Right lobe of liver (tissue), 6 donors: ENCODE results near the gene GYG2. TPM values are rescaled to one million over a fixed set of nuclear protein-coding genes. Genes with fewer than 3 reads are reported as not detected.

Source experiments
- ATAC-seq, 4 donors: fragments of 200-7000 bp; cut with Tn5 transposase; one replicate each; pipeline ENCODE4 v1.9.1; 2020; ENCODE audit warnings: mild to moderate bottlenecking in 4 of 4, moderate library complexity in 4 of 4
- DNase-seq, 3 donors: peaks; one replicate each; pipeline ENCODE4 v3.0.0-alpha.2; 2020
- H3K27ac ChIP-seq, 3 donors: fragments of 200-600 bp; one replicate each; pipeline ENCODE4 v1.8.0; 2022
- H3K27me3 ChIP-seq, 2 donors: fragments of 200-600 bp; one replicate each; pipeline ENCODE4 v1.8.0; 2022
- H3K36me3 ChIP-seq, 4 donors: fragments of 200-600 bp; sonication (generic) in 1 of 4; one replicate each; pipeline versions ENCODE4 v1.5.1 to v1.8.0; 2017 to 2022; ENCODE audit warnings: control low read depth in 1 of 4
- H3K4me1 ChIP-seq, 4 donors: fragments of 200-600 bp; sonication (generic) in 1 of 4; one replicate each; pipeline versions ENCODE4 v1.5.1 to v1.8.0; 2017 to 2022; ENCODE audit warnings: control low read depth in 1 of 4
- H3K4me3 ChIP-seq, 3 donors: fragments of 200-600 bp; one replicate each; pipeline ENCODE4 v1.8.0; 2022
- H3K9me3 ChIP-seq, 4 donors: fragments of 200-600 bp; sonication (generic) in 1 of 4; one replicate each; pipeline versions ENCODE4 v1.5.1 to v1.8.0; 2017 to 2022; ENCODE audit warnings: control low read depth in 1 of 4
- POLR2A ChIP-seq: fragments of 450-650 bp; IDR thresholded peaks from one replicate; pipeline ENCODE4 v1.6.1; 2017; ENCODE audit warnings: antibody characterized with exemption, mild to moderate bottlenecking
- WGBS: methylation state at CpG from one replicate; pipeline ENCODE4 v1.1.6; 2018; ENCODE audit warnings: low coverage, low lambda C conversion rate; ENCODE audit not compliant: insufficient coverage; ENCODE audit errors: missing lambda C conversion rate; 5-methylcytosine and 5-hydroxymethylcytosine counted together
- intact Hi-C, 2 donors: fragments of 100-400 bp; cut with DNase I; formaldehyde crosslinking; loops; one replicate each; pipeline versions ENCODE4 v1.11.2 to v1.14.1; 2022
- total RNA-seq, 6 experiments: library from RNA; depleted of rRNA in 2 of 6; stranded (reverse); fragments of >200 nt in 2 of 6; fragmentation: NEBNext Ultra II Directional in 3 of 6; extraction: Animal tissue kit (Norgen Biotek cat#: 25700) in 3 of 6; gene quantifications; one replicate each; pipeline versions ENCODE4 v1.1.0 to v1.2.4, GENCODE V29; 2016 to 2023
- TF ChIP-seq, protein P1 (sequence below), 4 donors: fragments of 200-600 bp in 3 of 4; fragments of 450-650 bp in 1 of 4; IDR thresholded peaks; one replicate each; pipeline versions ENCODE4 v1.5.1 to v1.8.0; 2016 to 2022; ENCODE audit warnings: antibody characterized with exemption in 4 of 4, mild to moderate bottlenecking in 2 of 4
- donor health status: DM: no; HTN: yes; CAD: no.
- donor health status: DM: no; HTN: no; CAD: no.
- donor health status: DM: no; HTN: no; CAD: no.
- donor health status: DM: no; HTN: yes; CAD: no.
- donor health status: DM: no; HTN: yes; CAD: no.

Gene GYG2
- total RNA-seq, 6 experiments from 2014 or later, result 17.6 to 27.7 (median 21.3) TPM

DNA sequence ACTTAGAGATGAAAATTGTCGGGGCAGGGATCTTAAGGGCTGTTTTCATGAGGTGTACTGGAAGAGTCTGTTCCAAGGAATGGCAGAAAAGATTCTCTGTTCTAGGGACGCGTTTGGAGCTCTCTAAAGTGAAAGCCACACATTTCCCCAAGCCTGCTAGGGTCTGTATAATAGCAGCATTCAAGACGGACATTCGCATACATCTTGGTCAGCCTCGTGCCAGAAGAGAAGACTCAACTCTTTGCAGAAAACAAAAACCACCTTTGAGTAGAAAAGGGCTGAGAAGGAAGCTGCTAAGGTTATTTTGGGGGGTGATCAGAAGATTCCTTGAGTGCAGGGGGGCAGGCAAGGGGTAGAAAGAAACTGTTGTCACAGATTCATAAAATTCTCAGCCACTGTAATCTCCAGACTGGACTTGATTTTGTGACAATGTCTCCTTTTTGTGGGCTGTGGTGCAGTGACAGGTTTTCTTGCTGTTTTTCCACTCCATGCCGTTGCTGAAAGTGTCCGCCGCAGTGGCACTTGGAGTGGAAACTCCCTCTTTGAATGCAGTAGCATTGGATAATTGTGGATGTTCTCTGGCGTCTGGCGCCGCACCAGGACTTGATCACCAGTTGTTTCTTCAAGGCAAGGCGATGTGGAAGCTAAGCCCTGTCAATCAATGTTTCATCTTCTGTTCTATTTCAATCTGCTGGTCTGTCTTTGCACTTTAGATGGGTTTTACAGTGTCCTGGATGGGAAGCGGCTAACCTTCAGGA is 2.9 kb downstream of the GYG2 start:
- DNase-seq (no peak), ATAC-seq (no peak)
- TF ChIP-seq, protein P1, sequence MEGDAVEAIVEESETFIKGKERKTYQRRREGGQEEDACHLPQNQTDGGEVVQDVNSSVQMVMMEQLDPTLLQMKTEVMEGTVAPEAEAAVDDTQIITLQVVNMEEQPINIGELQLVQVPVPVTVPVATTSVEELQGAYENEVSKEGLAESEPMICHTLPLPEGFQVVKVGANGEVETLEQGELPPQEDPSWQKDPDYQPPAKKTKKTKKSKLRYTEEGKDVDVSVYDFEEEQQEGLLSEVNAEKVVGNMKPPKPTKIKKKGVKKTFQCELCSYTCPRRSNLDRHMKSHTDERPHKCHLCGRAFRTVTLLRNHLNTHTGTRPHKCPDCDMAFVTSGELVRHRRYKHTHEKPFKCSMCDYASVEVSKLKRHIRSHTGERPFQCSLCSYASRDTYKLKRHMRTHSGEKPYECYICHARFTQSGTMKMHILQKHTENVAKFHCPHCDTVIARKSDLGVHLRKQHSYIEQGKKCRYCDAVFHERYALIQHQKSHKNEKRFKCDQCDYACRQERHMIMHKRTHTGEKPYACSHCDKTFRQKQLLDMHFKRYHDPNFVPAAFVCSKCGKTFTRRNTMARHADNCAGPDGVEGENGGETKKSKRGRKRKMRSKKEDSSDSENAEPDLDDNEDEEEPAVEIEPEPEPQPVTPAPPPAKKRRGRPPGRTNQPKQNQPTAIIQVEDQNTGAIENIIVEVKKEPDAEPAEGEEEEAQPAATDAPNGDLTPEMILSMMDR (IDR thresholded peaks at IDR 0.05), result no peak
- TF ChIP-seq POLR2A, result no peak
- Histone ChIP-seq H3K36me3 (no peaks in the 10 kb centered on the region), H3K27me3 (no peaks in the 10 kb centered on the region), H3K27ac (no peak overlapping the region), H3K4me3 (no peak overlapping the region), H3K4me1 (peaks cover 0 to 3% (median 0%) of the 10 kb centered on the region in 4 donors), H3K9me3 (no peaks in the 10 kb centered on the region)
- intact Hi-C loops, result no loop called here
- WGBS, result 83% methylated on average over 13 of the region's 14 CpGs

DNA sequence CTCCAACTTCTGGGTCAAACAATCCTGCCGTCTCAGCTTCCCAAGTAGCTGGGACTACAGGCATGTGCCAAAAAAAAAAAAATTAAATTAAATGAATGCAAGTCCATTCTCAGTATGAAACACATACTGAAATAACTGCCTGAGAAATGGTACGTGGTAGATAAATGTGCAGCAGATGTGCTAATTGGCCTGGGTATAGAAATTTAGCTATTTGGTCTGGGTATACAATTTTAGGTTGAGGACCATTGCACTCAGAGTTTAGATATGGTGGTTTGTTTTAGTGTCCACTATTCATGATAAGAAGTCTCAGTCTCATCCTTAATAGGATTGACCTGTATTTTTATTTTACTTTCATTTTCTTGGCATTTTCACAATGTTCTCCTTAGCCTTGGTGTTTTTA is 9.2 kb downstream of the GYG2 start:
- no peaks in the 10 kb centered on the region for H3K36me3 ChIP-seq
- no peak overlapping the region for H3K27ac ChIP-seq
- peaks cover 0 to 4% (median 0%) of the 10 kb centered on the region in 4 donors for H3K9me3 ChIP-seq
- H3K27me3 ChIP-seq, result no peaks in the 10 kb centered on the region
- no peaks in the 10 kb centered on the region for H3K4me1 ChIP-seq
- no peak for TF ChIP-seq POLR2A
- TF ChIP-seq, protein P1 (IDR thresholded peaks at IDR 0.05), result no peak
- H3K4me3 ChIP-seq, result no peak overlapping the region
- no peak for ATAC-seq
- 94% methylated on average over 2 of the region's 2 CpGs for WGBS
- DNase-seq, result no peak
- intact Hi-C loops, result no loop called here

DNA sequence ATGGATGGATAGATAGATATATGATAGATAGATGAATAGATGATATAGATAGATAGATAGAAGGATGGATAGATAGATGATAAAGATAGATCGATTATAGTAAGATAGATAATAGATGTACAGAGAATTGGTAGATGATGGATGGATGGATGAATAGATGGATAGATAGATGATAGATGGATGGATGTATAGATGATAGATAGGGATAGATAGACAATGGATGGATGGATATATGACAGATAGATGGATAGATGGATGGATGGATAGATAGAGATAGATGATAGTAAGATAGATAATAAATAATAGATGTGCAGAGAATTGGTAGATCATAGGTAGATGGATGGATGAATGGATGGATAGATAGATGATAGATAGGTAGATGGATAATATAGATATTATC is 12.2 kb downstream of the GYG2 start:
- TF ChIP-seq POLR2A, result no peak
- TF ChIP-seq, protein P1 (IDR thresholded peaks at IDR 0.05), result no peak
- WGBS, result 88% methylated on average over 1 of the region's 1 CpG
- intact Hi-C loops, result no loop called here

DNA sequence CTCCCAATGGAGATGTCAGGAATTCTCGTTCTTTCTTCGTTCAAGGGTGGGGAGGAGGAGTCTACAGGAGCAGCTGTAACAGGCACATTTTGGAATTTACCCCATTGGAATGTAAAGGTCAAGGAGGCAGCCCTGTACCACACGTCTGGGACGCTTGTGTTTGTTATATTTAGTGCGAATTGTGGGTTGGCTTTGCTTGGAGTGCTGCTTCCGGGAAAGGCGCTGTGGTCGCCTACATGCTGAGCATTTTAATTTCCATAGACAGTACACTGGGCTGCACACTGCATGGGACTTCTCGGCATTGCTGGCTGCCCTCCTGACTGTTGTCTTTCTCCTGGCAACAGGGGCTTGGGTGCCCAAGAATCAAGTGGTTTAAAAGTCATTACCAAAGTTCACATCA is 12.8 kb downstream of the GYG2 start:
- WGBS, result 76% methylated on average over 8 of the region's 9 CpGs
- TF ChIP-seq, protein P1 (IDR thresholded peaks at IDR 0.05), result no peak
- TF ChIP-seq POLR2A, result no peak
- intact Hi-C loops, result no loop called here
- H3K27me3 ChIP-seq, result no peaks in the 10 kb centered on the region
- no peak for ATAC-seq
- no peak overlapping the region for H3K27ac ChIP-seq
- H3K36me3 ChIP-seq, result peaks cover 0 to 6% (median 0%) of the 10 kb centered on the region in 4 donors
- H3K4me1 ChIP-seq, result no peaks in the 10 kb centered on the region
- no peak for DNase-seq
- H3K9me3 ChIP-seq, result peaks cover 0 to 4% (median 0%) of the 10 kb centered on the region in 4 donors
- H3K4me3 ChIP-seq, result no peak overlapping the region

More for the DNA sequence above, 12.2 kb downstream of the GYG2 start:
- Histone ChIP-seq H3K27me3 (no peaks in the 10 kb centered on the region), H3K27ac (no peak overlapping the region), H3K4me3 (no peak overlapping the region), H3K4me1 (no peaks in the 10 kb centered on the region), H3K36me3 (peaks cover 0 to 6% (median 0%) of the 10 kb centered on the region in 4 donors), H3K9me3 (peaks cover 0 to 4% (median 0%) of the 10 kb centered on the region in 4 donors)
- no peak for ATAC-seq
- no peak for DNase-seq
